GM19452 (cell line): ENCODE data around the gene HESX1.

Source experiments
- ATAC-seq: cut with Tn5 transposase; IDR thresholded peaks from one replicate; pipeline ENCODE4 v1.9.1; 2021; ENCODE audit not compliant: unreplicated experiment

Gene HESX1

DNA sequence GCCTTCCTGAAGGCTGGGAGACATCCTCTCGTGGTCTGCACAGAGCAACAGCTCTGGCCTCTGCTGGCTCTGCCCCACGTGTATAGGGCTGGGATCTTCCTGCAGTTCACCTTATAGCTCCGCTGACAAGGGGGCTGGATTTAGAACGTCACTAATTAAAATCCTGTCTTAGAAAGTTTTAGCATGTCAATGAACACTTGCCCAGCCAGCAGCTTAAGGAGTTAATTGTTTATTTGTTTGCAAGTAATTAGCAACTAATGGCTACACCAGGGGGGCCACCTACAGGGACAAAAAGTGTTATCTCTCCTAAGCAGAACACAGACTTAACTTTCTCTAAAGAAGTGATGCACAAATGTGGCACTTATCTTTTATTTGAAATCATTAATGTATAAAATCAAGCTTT is at the start of gene HESX1:
Gene HESX1, minus strand, starts transcription at position 84 of the 403 bp plus-strand sequence. Its CDS starts 60 bp downstream, at position 24.
- no peak for ATAC-seq

DNA sequence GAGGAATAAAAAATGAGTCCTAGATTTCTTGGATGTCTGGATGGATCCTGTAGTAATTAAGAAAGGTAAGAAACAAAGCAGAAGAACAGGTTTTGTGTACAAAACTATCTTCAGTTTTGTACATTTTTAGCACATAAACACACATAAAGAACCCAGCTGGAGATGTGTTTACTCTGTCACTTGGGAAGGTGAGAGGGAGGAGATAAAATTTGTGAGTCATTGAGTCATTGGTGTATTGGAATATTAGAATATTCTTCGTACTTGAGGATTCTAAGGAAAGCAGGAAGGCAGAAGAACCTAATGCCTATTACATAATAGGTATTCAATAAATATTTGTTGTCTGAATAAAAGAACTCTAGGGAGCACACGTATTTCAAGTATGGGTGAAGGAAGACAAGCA is 45.2 kb upstream of the HESX1 start:
- no peak for ATAC-seq

DNA sequence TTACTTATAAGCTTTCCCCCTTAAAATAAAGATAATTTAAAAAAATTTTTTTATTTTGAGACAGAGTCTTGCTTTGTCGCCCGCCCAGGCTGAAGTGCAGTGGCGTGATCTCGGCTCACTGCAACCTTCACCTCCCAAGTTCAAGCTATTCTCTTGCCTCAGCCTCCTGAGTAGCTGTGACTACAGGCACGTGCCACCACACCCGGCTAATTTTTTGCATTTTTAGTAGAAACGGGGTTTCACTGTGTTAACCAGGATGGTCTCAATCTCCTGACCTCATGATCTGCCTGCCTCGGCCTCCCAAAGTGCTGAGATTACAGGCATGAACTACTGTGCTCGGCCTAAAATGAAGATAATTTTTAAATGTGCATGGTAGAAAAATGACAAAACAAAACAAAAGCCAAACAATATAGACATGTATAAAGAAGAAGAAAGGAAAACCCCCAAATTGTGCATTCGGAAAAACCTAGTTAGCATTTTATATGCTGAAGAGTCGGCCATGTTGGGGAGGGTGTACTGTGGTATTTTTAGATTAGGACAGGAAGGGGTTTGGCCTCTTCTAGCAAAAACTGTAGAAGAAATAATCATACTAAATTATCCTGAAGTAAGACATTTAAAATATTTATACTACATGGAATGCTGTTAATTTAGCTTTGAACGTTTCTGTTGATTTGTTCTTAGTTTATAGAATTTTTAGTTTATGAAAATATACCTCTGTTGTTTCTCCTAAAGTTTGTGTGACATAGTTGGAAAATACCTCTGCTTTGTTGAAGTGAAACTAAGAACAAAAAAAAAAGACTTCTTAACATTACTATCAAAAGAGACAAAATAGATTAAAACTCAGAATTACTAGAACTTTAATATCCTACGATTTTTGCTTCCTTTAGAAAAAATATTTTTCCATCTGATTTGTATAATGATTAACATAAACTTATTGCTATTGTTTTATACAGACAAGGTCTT is 35.1 kb upstream of the HESX1 start:
- ATAC-seq = no peak

DNA sequence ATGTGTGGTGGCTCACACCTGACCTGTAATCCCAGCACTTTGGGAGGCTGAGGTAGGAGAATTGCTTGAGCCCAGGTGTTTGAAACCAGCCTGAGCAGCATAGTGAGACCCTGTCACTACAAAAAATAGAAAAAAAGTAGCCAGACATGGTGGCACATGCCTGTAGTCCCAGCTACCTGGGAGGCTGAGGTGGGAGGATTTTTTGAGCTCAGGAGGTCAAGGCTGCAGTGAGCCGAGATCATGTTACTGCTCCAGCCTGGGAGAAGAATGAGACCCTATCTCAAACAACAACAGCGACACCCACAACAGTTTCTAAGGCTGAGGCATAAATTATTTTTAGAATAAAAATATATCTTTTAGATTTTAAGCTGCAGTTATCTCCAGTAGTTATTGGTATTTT is 34.0 kb upstream of the HESX1 start:
- no peak for ATAC-seq

DNA sequence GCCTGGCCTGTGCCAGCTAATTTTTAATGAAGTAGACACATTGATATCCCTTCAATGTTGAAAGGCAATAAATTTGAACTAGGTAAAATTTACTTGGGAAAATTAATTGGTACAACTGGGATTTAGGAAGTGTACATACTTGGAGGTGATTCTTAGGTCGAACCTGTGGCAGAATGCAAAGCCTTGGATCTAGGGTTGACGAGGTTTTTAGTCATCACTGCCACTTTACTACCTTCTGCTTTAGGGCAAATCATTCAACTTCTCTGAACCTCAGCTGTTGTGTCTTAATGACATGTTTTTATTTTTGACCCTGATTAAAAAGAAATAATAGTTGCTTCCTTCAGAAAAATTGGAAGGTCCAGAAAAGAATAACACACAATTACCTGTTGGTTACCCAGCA is 30.2 kb upstream of the HESX1 start:
- ATAC-seq = no peak

DNA sequence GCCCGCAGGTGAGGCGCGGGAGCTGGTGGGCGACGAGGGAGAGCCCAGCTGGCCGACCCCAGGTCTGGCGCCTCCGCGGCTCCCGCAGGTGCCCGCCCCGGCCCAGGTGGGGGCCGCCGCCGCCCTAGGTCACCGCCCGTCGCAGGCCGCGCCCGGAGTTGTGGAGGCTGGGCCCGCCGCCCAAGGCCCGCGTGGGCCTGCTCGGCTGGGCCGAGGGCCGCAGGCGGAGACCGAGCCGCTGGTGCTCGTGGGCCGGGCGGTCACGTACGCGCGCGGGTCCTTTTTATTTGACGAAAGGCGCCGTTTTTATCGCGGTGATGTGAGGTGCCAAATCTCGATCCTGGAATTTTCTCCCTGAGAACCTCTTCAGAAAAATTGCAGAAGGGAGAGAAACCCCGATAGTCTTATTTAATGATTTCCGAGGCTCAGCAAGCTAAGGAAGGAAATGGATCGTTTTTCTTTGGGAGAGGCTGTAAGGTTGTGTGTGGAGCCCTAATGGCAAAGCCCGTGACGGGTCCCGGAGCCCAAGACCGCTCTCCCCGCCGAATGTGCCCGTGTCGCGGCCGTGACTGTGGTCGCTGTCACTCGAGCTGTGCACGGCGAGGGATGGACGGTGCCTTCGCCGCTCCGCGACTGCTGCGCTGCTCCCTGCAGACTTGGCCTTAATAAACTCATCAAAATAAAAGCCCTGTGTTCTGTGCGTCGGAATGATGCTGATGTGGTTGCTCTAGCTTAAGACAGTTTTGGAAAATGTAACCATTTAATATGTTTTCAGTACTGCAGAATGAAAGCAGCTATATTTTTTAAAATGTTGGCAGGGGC is 28.4 kb upstream of the HESX1 start:
- ATAC-seq = peak; percentile 37

DNA sequence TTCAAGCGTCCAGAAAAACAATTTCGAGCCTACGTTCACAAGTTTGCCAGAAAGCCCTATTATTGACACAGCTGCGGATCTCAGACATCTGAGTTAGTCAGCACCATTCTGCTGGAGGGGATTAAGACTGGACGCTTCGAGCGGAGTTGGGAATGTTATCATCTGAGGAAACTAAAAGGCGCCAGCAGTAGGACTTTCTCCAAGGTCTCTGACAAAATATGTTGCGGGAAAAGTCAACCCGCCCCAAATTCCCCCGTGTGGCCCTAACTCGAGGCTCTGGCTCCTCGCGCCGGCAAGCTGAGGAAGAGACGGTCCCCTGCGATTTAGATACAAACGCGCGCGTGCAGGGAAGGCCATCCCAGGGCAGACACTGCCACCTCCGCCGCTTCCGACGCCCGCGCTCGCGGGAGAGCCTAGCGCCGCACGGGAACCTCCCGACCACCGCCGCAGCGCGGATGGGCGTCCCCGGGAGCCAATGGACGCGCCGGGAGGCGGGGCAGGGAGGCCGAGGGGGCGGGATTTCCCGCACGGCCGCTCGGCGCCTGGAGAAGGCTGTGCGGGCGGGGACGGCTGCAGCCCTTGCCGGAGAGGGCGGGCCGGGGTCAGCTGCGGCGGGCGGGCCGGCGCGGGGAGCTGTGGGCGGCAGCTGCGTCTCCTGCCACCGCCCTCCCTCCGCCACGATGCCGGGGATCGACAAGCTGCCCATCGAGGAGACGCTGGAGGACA is 27.6 kb upstream of the HESX1 start, which contains the start of gene APPL1:
Gene APPL1, plus strand, starts transcription at position 526 of the 726 bp plus-strand sequence. Its CDS starts 155 bp downstream, at position 681.
- peak; percentile 97 for ATAC-seq

DNA sequence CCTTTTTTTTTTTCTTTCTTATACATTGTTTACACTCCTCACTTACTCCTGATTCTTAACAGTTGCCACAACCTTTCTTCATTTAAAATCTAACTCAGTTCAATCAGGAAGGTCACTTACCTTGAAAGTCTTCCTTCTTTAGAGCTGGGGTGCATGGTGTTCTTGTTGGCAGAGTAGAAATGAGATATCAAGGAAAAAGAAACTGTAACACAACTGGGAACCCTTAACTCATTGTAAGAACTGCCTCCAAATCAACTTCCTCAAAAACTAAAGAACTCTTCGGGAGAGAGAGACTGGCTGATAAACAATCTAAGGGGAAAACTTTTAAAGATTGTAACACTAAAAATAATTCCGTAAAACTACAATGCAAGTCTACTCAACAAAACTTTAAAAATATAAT is 26.4 kb upstream of the HESX1 start:
- ATAC-seq = no peak

DNA sequence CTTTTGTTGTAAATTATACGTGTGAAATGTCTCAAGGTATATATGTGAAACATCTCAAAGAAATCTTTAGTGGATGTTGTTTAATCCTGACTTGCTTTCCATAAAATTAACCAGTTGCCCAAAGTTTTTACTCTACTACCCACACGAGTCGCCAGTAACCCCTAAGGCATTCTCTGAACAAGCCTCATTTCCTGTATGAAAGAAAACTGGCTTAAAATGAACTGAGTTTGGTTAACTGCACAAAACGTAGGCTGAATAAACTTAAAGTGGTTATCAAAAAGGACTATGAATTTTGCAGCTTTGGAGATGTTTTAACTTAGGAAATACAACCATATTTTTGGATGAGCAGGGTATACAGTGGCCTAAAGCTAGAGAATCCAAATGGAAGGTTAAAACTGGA is 25.1 kb upstream of the HESX1 start:
- no peak for ATAC-seq

DNA sequence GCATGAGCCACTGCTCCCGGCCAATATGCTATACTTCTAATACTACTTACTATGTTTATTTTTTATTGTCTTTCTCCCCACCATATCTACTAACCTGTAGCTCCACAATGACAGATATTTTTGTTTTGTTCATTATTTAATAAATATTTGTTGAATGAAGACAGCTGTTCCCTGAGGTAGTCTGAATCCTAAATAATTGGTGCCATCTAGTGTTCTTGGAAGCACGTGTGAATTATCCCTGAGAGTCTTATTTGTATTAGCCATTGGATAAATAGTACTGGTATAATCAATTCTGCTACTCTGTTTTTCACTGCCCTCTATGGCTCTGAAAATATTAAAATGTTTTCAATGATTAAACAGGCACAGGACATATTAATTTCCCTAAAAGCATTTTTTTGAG is 22.1 kb upstream of the HESX1 start:
- no peak for ATAC-seq

DNA sequence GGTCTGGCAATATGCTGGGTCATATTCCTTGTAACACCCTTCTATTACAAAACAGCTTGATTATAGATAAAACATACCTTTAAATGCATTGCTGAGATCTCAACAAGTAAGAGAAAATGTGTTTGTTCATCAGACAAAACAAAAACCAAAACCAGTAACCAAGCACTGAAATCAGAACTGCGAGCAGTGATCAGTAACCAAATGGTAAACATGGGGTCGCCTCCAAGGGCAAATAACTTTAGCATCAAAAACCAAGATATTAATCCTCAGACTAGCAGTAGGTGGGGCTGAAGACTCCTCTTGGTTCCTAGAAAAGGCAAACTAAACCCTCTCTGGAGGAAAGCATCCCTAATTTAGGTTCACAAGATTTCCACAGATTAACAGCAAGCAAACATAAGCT is 6.6 kb upstream of the HESX1 start:
- ATAC-seq = no peak

DNA sequence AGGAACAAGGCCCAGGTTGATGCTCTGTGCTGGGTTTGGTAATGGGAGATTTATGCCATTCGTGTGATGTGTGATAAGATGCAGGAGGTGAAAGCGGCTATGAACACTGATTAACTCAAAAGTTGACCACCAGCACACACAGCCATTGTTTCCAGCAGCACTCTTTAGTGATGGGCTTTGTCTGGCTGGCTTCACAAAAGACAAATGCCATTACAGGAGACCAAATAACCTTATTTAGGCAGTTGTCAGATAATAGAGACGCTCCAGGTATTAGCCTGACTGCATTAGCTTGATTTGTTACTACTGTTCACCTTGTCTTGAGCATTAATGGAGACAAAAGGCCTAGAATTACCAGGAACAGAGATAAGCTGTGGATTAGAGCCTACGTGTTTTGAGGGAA is 5.1 kb downstream of the HESX1 start:
- ATAC-seq = no peak

DNA sequence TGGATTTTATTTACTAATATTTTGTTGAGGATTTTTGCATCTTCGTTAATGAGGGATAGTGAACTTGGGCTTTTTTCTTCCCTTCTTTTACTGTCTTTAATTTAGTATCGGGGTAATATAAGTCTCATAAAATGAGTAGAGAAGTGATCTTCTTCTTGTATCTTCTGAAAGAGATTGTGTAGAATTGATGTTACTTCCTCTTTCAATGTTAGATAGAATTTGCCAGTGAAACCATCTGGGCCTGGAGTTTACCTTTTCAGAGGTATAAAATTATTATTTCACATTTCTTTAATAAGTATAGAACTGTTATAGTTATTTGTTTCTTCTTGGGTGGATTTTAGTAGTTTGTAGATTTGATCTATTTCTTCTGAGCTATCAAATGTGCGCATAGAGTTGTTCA is 7.8 kb downstream of the HESX1 start:
- ATAC-seq = no peak

DNA sequence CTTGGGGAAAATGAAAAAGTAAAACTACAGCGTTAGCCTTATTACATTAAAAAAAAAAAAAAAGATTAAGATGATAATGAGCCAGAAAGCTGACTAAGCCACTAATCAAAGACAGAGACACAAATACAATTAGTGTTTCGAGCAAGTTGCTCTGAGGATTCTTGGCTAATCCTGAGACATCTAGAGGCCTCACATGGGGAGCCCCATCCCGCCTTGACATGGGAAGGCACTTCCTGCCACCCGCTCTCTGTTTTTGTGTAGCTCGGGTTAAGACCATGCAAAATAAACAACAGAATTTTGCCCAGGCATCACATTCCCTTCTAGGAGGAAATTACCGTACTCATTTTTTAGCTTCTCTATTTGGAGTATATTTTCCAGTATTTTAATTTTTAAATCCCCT is 15.3 kb downstream of the HESX1 start:
- ATAC-seq = no peak

DNA sequence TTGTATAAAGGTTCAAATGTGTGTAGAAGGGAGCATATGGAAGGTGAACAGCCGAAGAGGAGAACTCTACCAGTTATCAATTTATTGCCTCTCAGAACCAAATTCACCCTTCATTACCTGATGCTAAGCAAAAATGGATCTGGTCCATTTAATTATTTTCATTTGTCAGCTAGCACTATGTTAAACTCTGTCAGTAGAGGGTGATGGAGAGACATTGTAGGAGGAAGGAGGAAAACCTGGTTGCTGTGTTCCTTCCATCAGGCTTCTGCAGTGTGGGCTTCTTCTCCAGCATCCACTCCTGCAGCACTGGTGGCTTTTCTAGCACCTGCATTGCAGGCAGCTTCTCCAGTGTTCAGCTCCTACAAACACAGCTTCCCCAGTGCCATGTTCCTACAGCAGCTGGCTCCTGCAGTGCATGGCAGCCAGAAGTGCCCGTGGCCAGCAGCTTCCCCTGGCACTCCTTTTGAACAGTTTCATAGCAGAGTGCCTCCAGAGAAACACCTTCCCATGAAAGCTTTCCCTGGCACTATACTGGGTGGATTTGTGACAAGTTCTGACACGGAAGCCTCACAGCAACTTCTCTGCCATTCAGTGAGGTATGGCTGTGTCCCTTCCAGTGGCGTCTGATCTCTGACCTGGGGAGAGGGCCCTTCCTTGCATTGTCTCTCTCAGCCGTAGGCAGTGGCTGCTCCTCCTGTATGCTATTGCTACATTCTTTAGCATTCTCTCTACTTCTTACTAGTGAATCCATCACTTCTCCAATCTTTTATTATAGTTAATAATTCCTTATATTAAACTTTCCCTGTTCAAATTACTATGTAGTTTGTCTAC is 20.0 kb downstream of the HESX1 start:
- ATAC-seq = no peak

DNA sequence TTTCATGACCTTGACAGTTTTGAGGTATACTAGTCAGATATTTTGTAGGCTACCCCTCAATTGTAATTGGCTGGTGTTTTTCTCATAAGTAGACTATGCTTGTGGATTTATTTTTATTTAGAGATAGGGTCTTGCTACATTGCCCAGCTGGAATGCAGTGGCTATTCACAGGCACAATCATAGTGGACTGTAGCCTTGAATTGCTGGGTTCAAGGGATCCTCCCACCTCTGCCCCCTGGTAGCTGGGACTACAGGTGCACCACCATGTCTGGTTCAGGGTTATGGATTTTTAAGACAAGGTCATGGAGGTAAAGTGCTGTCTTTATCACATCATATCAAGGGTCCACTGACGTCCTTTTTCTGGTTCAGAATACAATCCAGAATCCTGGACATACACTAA is 23.7 kb downstream of the HESX1 start:
- ATAC-seq = no peak

DNA sequence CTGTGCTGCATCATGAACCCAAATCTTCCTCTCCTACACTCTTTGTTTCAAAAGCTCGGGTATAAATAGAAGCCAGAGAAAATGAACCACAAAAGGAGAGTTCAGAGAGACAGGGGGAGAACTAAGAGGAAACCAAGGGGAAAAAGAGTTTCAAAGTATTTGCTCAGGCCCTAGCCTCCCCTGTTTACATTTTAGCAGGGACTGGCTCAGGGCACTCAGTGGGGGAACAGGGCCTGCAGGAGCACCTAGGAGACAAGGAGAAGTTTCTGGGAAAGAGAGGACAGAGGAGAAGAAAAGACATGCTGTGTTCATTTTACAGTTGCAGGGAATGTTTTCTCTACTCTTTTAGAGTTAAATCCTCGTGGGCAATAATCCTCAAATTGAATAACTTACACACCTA is 26.1 kb downstream of the HESX1 start:
- no peak for ATAC-seq

DNA sequence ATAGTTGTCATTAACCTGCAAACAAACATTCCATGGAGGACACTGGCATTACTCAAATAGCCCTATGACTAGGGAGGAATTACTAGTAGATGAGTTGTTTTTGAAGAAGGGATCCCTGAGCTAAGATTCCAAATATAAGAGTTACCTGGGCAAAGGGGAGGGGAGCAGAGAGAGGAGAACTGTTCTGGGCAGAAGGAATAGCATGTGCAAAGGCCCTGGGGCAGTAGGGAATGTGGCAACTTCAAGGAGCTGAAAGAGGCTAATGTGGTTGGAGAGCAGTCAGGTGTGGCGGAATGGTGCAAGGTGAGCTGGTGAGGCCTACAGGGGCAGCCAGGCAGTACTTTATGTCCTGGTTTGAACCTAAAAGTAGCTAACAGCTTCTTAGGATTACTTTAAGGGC is 28.8 kb downstream of the HESX1 start:
- ATAC-seq = no peak

DNA sequence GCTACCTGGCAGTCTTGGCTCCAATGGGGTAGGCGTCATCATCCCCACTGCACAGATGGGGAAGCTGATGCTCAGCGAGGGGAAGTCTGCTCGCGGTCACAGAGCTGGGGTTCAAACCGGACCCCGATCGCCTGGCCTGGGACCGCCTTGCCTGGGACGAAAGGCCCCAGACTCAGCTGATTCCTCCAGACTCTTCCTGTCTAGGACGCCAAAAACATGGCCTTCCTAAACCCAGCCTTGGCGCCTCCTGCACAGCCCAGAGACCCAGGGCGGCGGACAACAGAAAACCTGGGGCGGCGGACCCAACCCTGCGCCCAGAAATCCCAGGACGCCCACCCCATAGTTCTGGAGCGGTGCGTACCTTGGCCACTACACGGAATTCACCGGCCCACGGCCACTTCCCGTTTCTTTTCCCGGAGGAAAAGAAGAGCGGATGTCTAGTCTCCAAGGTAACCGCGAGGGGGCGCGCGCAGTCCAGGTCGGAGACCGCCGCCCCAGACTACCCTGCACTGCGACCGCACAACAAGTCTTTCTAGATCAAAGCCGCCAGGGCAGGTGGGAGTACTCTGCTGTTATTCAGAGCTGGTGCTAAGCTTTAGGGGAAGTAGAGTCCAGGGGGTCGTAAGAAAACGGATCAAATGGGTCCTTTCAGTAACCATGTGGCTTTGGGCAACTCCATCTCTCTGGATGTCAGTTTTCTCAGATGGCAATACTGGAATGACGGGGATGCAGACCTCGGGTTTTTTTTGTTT is 29.7 kb downstream of the HESX1 start:
- ATAC-seq = peak; percentile 72

DNA sequence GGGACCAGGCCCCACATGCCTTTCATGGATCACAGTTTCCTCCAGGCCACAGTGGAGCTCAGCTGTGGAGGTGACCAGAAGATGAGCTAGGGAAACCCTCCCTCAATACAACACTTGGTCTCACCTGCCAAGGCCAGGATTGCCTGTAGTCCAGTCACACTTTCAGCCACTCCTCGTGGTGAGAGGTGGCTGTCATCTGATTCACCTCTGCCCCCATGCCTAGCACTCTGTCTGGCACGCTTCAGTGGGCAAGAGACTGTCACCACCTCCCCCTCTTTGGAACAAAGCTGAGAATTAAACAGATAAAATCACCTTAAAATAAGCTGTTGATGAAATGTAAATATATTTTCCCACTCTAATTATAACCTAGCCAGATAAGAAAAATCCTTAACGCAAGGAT is 30.7 kb downstream of the HESX1 start:
- no peak for ATAC-seq
